ENCODE measurements around the gene TENT4A. TPM values are rescaled to one million over a fixed set of nuclear protein-coding genes. Genes with fewer than 3 reads are reported as not detected.
A peak's percentile ranks its signal among the peaks of the same experiment; 100 is the strongest.

Gene TENT4A
- total and polyA plus RNA-seq, 2 of the 13 experiments (the other 11 are each of a cell fraction or from before 2014, with no cell fraction given), result 6.3 to 13.3 TPM

DNA sequence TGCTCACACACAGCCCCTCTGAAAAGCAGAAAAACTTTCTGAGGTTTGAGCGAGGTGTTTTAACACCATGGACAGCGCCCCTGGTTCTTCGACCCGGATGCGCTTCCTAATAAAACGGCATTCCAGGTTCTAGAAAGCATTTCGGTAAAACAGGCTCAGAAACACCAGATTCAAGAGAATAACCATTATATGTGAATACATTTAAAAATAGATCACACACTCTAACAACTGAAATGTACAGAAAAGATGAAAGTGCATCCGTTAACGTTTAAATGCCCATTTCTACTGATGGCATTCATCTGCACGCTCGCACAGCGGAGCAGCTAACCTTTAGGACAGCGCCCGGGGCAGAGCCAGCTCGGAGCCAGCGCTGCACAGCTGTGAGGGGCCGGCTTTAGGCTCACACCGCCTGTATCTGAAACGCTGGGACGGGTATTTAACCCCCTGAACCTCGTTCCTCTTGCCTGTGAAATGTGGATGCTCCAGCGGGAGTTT lies 26.3 kb upstream of the TENT4A start (continued):
- TF ChIP-seq PLSCR1 (CRISPR knock-in tag; IDR thresholded peaks at IDR 0.05; ENCODE audit: borderline replicate concordance), result no peak
- no peak for TF ChIP-seq IRF9 (CRISPR knock-in tag; IDR thresholded peaks at IDR 0.05; ENCODE audit: borderline replicate concordance)
- no peak for TF ChIP-seq STAG1 (CRISPR knock-in tag; IDR thresholded peaks at IDR 0.05)
- no peak for TF ChIP-seq NFATC3 (CRISPR knock-in tag; IDR thresholded peaks at IDR 0.05)
- TF ChIP-seq ZNF546 (CRISPR knock-in tag; conservative IDR thresholded peaks at IDR 0.05), result no peak
- no peak for TF ChIP-seq ZNF709 (CRISPR knock-in tag; IDR thresholded peaks at IDR 0.05)
- no peak for TF ChIP-seq ZNF24 (IDR thresholded peaks at IDR 0.05)
- no peak for TF ChIP-seq STAT5B (CRISPR knock-in tag; IDR thresholded peaks at IDR 0.05)
- no peak for TF ChIP-seq ZNF354B (CRISPR knock-in tag; IDR thresholded peaks at IDR 0.05)
- TF ChIP-seq HOXD1 (CRISPR knock-in tag; IDR thresholded peaks at IDR 0.05), result peak; percentile 45; the same call in 1 of the 2 replicates
- peak; percentile 48; the same call in 1 of the 2 replicates for TF ChIP-seq RARA (CRISPR knock-in tag; IDR thresholded peaks at IDR 0.05)
- no peak for TF ChIP-seq FOXJ3 (CRISPR knock-in tag; IDR thresholded peaks at IDR 0.05; ENCODE audit: borderline replicate concordance)
- TF ChIP-seq XBP1 (CRISPR knock-in tag; IDR thresholded peaks at IDR 0.05), result 0 out of 2 replicates have a peak, but pooled peaks have one; percentile 28
- TF ChIP-seq ZNF17 (CRISPR knock-in tag; IDR thresholded peaks at IDR 0.05), result no peak
- no peak for TF ChIP-seq ZBTB37 (CRISPR knock-in tag; IDR thresholded peaks at IDR 0.05)
- no peak for TF ChIP-seq TOE1 (CRISPR knock-in tag; IDR thresholded peaks at IDR 0.05)
- TF ChIP-seq ZNF776 (CRISPR knock-in tag; IDR thresholded peaks at IDR 0.05), result no peak
- TF ChIP-seq ZXDC (CRISPR knock-in tag; IDR thresholded peaks at IDR 0.05), result no peak
- no peak for TF ChIP-seq FOXP1 (IDR thresholded peaks at IDR 0.05)
- no peak for TF ChIP-seq FOXP1 (CRISPR knock-in tag; IDR thresholded peaks at IDR 0.05)
- no peak for TF ChIP-seq ZNF432 (CRISPR knock-in tag; IDR thresholded peaks at IDR 0.05; ENCODE audit: borderline replicate concordance)
- TF ChIP-seq E2F2 (CRISPR knock-in tag; IDR thresholded peaks at IDR 0.05; ENCODE audit: borderline replicate concordance), result no peak
- no peak for TF ChIP-seq AGO2 (optimal IDR thresholded peaks at IDR 0.05; ENCODE audit: low read depth, low read length)
- TF ChIP-seq ARID2 (CRISPR knock-in tag; IDR thresholded peaks at IDR 0.05; ENCODE audit: borderline replicate concordance), result no peak
- no peak for TF ChIP-seq ZNF746 (CRISPR knock-in tag; IDR thresholded peaks at IDR 0.05)
- no peak; the same call in 1 of the 2 replicates for TF ChIP-seq ZNF607 (CRISPR knock-in tag; IDR thresholded peaks at IDR 0.05; ENCODE audit: borderline replicate concordance)

Measured in HepG2 (cell line).